OCI-LY1 (cell line): ENCODE results near the gene BOC.

Experiments used
- H2AFZ ChIP-seq: fragments of 200-600 bp; sonication (generic), shearing (Covaris generic); 2 replicates; pipeline ENCODE4 v1.6.0; 2014; ENCODE audit warnings: antibody characterized with exemption, mild to moderate bottlenecking, low read length
- H3F3A ChIP-seq: fragments of 200-600 bp; sonication (generic), shearing (Covaris generic); 2 replicates; pipeline ENCODE4 v1.6.0; 2014; ENCODE audit warnings: mild to moderate bottlenecking, antibody characterized with exemption, low read length, moderate library complexity; ENCODE audit not compliant: insufficient read depth
- H3K27ac ChIP-seq: fragments of 200-600 bp; sonication (generic); 2 replicates; pipeline ENCODE4 v1.5.1; 2014; ENCODE audit warnings: low read length, mixed run types, mild to moderate bottlenecking, low read depth; ENCODE audit not compliant: poor library complexity, severe bottlenecking
- H3K27me3 ChIP-seq: fragments of 200-600 bp; sonication (generic); 2 replicates; pipeline ENCODE4 v1.6.0; 2014; ENCODE audit warnings: antibody characterized with exemption, mild to moderate bottlenecking, low read length, moderate library complexity; ENCODE audit not compliant: insufficient read depth
- H3K36me3 ChIP-seq: fragments of 200-600 bp; sonication (generic); 2 replicates; pipeline ENCODE4 v1.6.1; 2014; ENCODE audit warnings: mild to moderate bottlenecking, antibody characterized with exemption, low read length, moderate library complexity, mixed read lengths; ENCODE audit not compliant: insufficient read depth
- H3K4me1 ChIP-seq: fragments of 200-600 bp; sonication (generic); 2 replicates; pipeline ENCODE4 v1.5.1; 2014; ENCODE audit warnings: mild to moderate bottlenecking, low read length, moderate library complexity; ENCODE audit not compliant: insufficient read depth, severe bottlenecking
- H3K4me2 ChIP-seq: fragments of 200-600 bp; sonication (generic), shearing (Covaris generic); 2 replicates; pipeline ENCODE4 v1.6.1; 2014; ENCODE audit warnings: low read length
- H3K4me3 ChIP-seq: fragments of 200-600 bp; sonication (generic); 2 replicates; pipeline ENCODE4 v1.5.1; 2014; ENCODE audit warnings: low read length, low read depth, mild to moderate bottlenecking, mixed read lengths; ENCODE audit not compliant: poor library complexity, severe bottlenecking
- H3K79me2 ChIP-seq: fragments of 200-600 bp; shearing (Covaris generic); 2 replicates; pipeline ENCODE4 v1.6.1; 2016; ENCODE audit warnings: mixed run types, low read length, mixed read lengths; ENCODE audit not compliant: insufficient read depth
- H3K9ac ChIP-seq: fragments of 200-600 bp; sonication (generic), shearing (Covaris generic); 2 replicates; pipeline ENCODE4 v1.6.1; 2014; ENCODE audit warnings: mild to moderate bottlenecking, low read length, mixed read lengths
- H3K9me2 ChIP-seq: fragments of 200-600 bp; sonication (generic), shearing (Covaris generic); 2 replicates; pipeline ENCODE4 v1.6.1; 2014; ENCODE audit warnings: low read depth, mild to moderate bottlenecking, low read length, mixed read lengths
- H3K9me3 ChIP-seq: fragments of 200-600 bp; shearing (Covaris generic); 2 replicates; pipeline ENCODE4 v1.6.1; 2014; ENCODE audit warnings: low read length, mixed read lengths
- H4K20me1 ChIP-seq: fragments of 200-600 bp; sonication (generic), shearing (Covaris generic); 2 replicates; pipeline ENCODE4 v1.6.0; 2016; ENCODE audit warnings: mild to moderate bottlenecking, low read length; ENCODE audit not compliant: insufficient read depth
- EZH2 ChIP-seq: fragments of 200-600 bp; sonication (generic), shearing (Covaris generic); IDR thresholded peaks from 2 replicates; pipeline ENCODE4 v1.8.0; 2017; ENCODE audit warnings: borderline replicate concordance, mixed run types, mild to moderate bottlenecking, antibody characterized with exemption, low read length, moderate library complexity, mixed read lengths
- TF ChIP-seq, protein P1 (sequence below): fragments of 200-600 bp; sonication (generic), shearing (Covaris generic); IDR thresholded peaks from 2 replicates; pipeline ENCODE4 v1.5.1; 2017; ENCODE audit warnings: mild to moderate bottlenecking, antibody characterized with exemption, low read length, moderate library complexity, mixed read lengths

BOC gene

DNA sequence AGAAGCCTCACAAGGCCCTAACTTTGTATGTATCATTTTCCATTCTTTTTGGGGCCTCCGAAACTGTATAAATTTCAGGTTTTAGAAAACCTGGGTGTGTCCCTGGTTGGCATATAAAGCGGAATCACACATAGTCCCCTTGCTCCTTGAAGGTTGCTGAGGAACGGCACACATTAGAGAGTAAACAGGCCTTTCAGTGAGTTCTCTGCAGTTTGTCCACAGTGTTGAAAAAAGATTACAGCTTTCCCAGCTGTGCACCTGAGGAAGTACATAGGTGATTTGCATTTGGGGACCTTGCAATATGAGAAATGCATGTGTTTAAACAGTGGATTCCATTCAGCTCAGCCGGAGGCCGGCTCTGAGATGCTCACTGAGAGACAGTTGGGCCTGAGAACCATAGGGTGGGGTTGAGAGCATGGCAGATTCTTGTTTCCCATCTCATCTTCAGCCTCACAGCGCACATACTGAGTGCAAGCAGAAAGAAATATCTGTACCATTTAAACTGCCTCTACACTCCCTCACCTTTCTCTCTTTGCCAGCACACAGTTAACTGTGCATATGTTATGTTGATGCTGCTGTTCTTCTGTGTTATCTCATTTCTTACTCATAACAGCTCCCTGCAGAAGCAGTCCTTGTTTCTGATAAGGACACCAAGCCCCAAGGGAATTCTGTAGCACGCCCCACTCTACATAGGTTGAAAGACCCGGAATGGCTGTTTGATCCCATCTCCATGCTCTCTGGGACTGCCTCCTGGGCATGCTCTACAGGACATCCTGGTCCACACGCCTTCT is 60.4 kb downstream of the BOC start:
- Histone ChIP-seq H3K4me1 (peaks cover 15% of the 10 kb centered on the region), H3K36me3 (no peaks in the 10 kb centered on the region), H3F3A (no peaks in the 10 kb centered on the region), H4K20me1 (no peaks in the 10 kb centered on the region), H3K27me3 (no peaks in the 10 kb centered on the region), H3K9me3 (no peaks in the 10 kb centered on the region), H3K4me3 (no peak overlapping the region), H3K4me2 (no peak overlapping the region), H3K9me2 (no peaks in the 10 kb centered on the region), H3K9ac (no peak overlapping the region), H2AFZ (no peak overlapping the region), H3K79me2 (no peaks in the 10 kb centered on the region), H3K27ac (no peak overlapping the region)
- TF ChIP-seq, protein P1, sequence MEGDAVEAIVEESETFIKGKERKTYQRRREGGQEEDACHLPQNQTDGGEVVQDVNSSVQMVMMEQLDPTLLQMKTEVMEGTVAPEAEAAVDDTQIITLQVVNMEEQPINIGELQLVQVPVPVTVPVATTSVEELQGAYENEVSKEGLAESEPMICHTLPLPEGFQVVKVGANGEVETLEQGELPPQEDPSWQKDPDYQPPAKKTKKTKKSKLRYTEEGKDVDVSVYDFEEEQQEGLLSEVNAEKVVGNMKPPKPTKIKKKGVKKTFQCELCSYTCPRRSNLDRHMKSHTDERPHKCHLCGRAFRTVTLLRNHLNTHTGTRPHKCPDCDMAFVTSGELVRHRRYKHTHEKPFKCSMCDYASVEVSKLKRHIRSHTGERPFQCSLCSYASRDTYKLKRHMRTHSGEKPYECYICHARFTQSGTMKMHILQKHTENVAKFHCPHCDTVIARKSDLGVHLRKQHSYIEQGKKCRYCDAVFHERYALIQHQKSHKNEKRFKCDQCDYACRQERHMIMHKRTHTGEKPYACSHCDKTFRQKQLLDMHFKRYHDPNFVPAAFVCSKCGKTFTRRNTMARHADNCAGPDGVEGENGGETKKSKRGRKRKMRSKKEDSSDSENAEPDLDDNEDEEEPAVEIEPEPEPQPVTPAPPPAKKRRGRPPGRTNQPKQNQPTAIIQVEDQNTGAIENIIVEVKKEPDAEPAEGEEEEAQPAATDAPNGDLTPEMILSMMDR, result no peak
- TF ChIP-seq EZH2, result no peak

DNA sequence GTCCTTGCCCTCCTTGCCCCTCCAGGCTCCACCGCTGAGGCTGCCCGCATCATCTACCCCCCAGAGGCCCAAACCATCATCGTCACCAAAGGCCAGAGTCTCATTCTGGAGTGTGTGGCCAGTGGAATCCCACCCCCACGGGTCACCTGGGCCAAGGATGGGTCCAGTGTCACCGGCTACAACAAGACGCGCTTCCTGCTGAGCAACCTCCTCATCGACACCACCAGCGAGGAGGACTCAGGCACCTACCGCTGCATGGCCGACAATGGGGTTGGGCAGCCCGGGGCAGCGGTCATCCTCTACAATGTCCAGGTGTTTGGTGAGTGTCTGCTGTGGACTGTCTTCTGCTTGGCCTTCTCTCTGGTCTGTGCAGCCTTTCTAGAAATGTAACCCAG is 61.0 kb downstream of the BOC start:
- no peaks in the 10 kb centered on the region for H4K20me1 ChIP-seq
- no peaks in the 10 kb centered on the region for H3K9me2 ChIP-seq
- no peaks in the 10 kb centered on the region for H3K36me3 ChIP-seq
- no peaks in the 10 kb centered on the region for H3K27me3 ChIP-seq
- H3K79me2 ChIP-seq, result no peaks in the 10 kb centered on the region
- no peak overlapping the region for H3K4me3 ChIP-seq
- no peak overlapping the region for H3K27ac ChIP-seq
- H3K4me2 ChIP-seq, result no peak overlapping the region
- no peak overlapping the region for H3K9ac ChIP-seq
- TF ChIP-seq, protein P1, result no peak
- no peak for TF ChIP-seq EZH2
- H3F3A ChIP-seq, result no peaks in the 10 kb centered on the region
- peaks cover 15% of the 10 kb centered on the region for H3K4me1 ChIP-seq
- no peaks in the 10 kb centered on the region for H3K9me3 ChIP-seq
- H2AFZ ChIP-seq, result no peak overlapping the region

DNA sequence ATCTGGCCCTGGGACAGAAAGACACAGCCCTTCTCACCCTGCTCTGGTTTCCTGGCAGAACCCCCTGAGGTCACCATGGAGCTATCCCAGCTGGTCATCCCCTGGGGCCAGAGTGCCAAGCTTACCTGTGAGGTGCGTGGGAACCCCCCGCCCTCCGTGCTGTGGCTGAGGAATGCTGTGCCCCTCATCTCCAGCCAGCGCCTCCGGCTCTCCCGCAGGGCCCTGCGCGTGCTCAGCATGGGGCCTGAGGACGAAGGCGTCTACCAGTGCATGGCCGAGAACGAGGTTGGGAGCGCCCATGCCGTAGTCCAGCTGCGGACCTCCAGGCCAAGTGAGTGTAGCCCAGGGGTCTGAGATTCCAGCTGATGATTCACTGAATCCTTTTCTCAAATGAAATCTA is 61.7 kb downstream of the BOC start:
- no peaks in the 10 kb centered on the region for H3K27me3 ChIP-seq
- H3K9ac ChIP-seq, result no peak overlapping the region
- H3K9me3 ChIP-seq, result no peaks in the 10 kb centered on the region
- H3K36me3 ChIP-seq, result no peaks in the 10 kb centered on the region
- no peaks in the 10 kb centered on the region for H3K79me2 ChIP-seq
- no peak overlapping the region for H3K4me3 ChIP-seq
- H2AFZ ChIP-seq, result no peak overlapping the region
- no peaks in the 10 kb centered on the region for H4K20me1 ChIP-seq
- no peak overlapping the region for H3K4me2 ChIP-seq
- H3K4me1 ChIP-seq, result peaks cover 15% of the 10 kb centered on the region
- no peak for TF ChIP-seq EZH2
- TF ChIP-seq, protein P1, result no peak
- H3K27ac ChIP-seq, result no peak overlapping the region
- H3K9me2 ChIP-seq, result no peaks in the 10 kb centered on the region
- H3F3A ChIP-seq, result no peaks in the 10 kb centered on the region
